ENCODE measurements around the gene MTHFS. TPM values are rescaled to one million over a fixed set of nuclear protein-coding genes. Genes with fewer than 3 reads are reported as not detected.

The MTHFS gene
- total RNA-seq, 1 donor = 19.1 TPM

- H3K9me3 ChIP-seq (ENCODE audit: low read depth, low read length) = no peaks in the 10 kb centered on the region
- H3K27me3 ChIP-seq (ENCODE audit: insufficient read depth, low read length) = no peaks in the 10 kb centered on the region
- no peak overlapping the region for H3K4me3 ChIP-seq (ENCODE audit: low read length)
- peaks cover 11% of the 10 kb centered on the region for H3K4me1 ChIP-seq (ENCODE audit: insufficient read depth, low read length)
Measured at GRCh38 chr15:79868554-79868953, 28.3 kb downstream of the MTHFS start.

- Histone ChIP-seq H3K27me3 (ENCODE audit: insufficient read depth, low read length) (no peaks in the 10 kb centered on the region), H3K4me3 (ENCODE audit: low read length) (no peak overlapping the region), H3K9me3 (ENCODE audit: low read depth, low read length) (no peaks in the 10 kb centered on the region), H3K4me1 (ENCODE audit: insufficient read depth, low read length) (no peaks in the 10 kb centered on the region)
Measured at GRCh38 chr15:79863886-79864285, 32.9 kb downstream of the MTHFS start.

GRCh38 chr15:79862191-79862590, 34.6 kb downstream of the MTHFS start:
- Histone ChIP-seq H3K4me1 (ENCODE audit: insufficient read depth, low read length) (no peaks in the 10 kb centered on the region), H3K9me3 (ENCODE audit: low read depth, low read length) (no peaks in the 10 kb centered on the region), H3K4me3 (ENCODE audit: low read length) (no peak overlapping the region), H3K27me3 (ENCODE audit: insufficient read depth, low read length) (no peaks in the 10 kb centered on the region)

GRCh38 chr15:79860661-79861060, 36.2 kb downstream of the MTHFS start:
- H3K4me1 ChIP-seq (ENCODE audit: insufficient read depth, low read length) = no peaks in the 10 kb centered on the region
- H3K4me3 ChIP-seq (ENCODE audit: low read length) = no peak overlapping the region
- H3K27me3 ChIP-seq (ENCODE audit: insufficient read depth, low read length) = no peaks in the 10 kb centered on the region
- H3K9me3 ChIP-seq (ENCODE audit: low read depth, low read length) = no peaks in the 10 kb centered on the region

GRCh38 chr15:79858469-79858868, 38.3 kb downstream of the MTHFS start:
- H3K9me3 ChIP-seq (ENCODE audit: low read depth, low read length) = no peaks in the 10 kb centered on the region

GRCh38 chr15:79853492-79854328, 43.1 kb downstream of the MTHFS start:
- Histone ChIP-seq H3K4me3 (ENCODE audit: low read length) (no peak overlapping the region), H3K9me3 (ENCODE audit: low read depth, low read length) (no peaks in the 10 kb centered on the region), H3K4me1 (ENCODE audit: insufficient read depth, low read length) (no peaks in the 10 kb centered on the region), H3K27me3 (ENCODE audit: insufficient read depth, low read length) (no peaks in the 10 kb centered on the region)

More at GRCh38 chr15:79858469-79858868, 38.3 kb downstream of the MTHFS start:
- Histone ChIP-seq H3K4me3 (ENCODE audit: low read length) (no peak overlapping the region), H3K27me3 (ENCODE audit: insufficient read depth, low read length) (no peaks in the 10 kb centered on the region), H3K4me1 (ENCODE audit: insufficient read depth, low read length) (no peaks in the 10 kb centered on the region)

- Histone ChIP-seq H3K4me3 (ENCODE audit: low read length) (no peak overlapping the region), H3K4me1 (ENCODE audit: insufficient read depth, low read length) (no peaks in the 10 kb centered on the region), H3K27me3 (ENCODE audit: insufficient read depth, low read length) (no peaks in the 10 kb centered on the region), H3K9me3 (ENCODE audit: low read depth, low read length) (no peaks in the 10 kb centered on the region)
Measured at GRCh38 chr15:79849789-79850188, 47.0 kb downstream of the MTHFS start.

- no peaks in the 10 kb centered on the region for H3K9me3 ChIP-seq (ENCODE audit: low read depth, low read length)
- H3K4me1 ChIP-seq (ENCODE audit: insufficient read depth, low read length) = no peaks in the 10 kb centered on the region
- no peak overlapping the region for H3K4me3 ChIP-seq (ENCODE audit: low read length)
- no peaks in the 10 kb centered on the region for H3K27me3 ChIP-seq (ENCODE audit: insufficient read depth, low read length)
Measured at GRCh38 chr15:79846539-79846938, 50.3 kb downstream of the MTHFS start.

- no peaks in the 10 kb centered on the region for H3K4me1 ChIP-seq (ENCODE audit: insufficient read depth, low read length)
- H3K9me3 ChIP-seq (ENCODE audit: low read depth, low read length) = no peaks in the 10 kb centered on the region
- no peaks in the 10 kb centered on the region for H3K27me3 ChIP-seq (ENCODE audit: insufficient read depth, low read length)
- H3K4me3 ChIP-seq (ENCODE audit: low read length) = no peak overlapping the region
Measured at GRCh38 chr15:79844221-79844620, 52.6 kb downstream of the MTHFS start.

- H3K27me3 ChIP-seq (ENCODE audit: insufficient read depth, low read length) = no peaks in the 10 kb centered on the region
- no peaks in the 10 kb centered on the region for H3K9me3 ChIP-seq (ENCODE audit: low read depth, low read length)
- H3K4me3 ChIP-seq (ENCODE audit: low read length) = no peak overlapping the region
- H3K4me1 ChIP-seq (ENCODE audit: insufficient read depth, low read length) = no peaks in the 10 kb centered on the region
Measured at GRCh38 chr15:79837846-79838245, 59.0 kb downstream of the MTHFS start.

GRCh38 chr15:79834495-79834894, 62.3 kb downstream of the MTHFS start:
- Histone ChIP-seq H3K27me3 (ENCODE audit: insufficient read depth, low read length) (no peaks in the 10 kb centered on the region), H3K4me3 (ENCODE audit: low read length) (no peak overlapping the region), H3K9me3 (ENCODE audit: low read depth, low read length) (no peaks in the 10 kb centered on the region), H3K4me1 (ENCODE audit: insufficient read depth, low read length) (no peaks in the 10 kb centered on the region)

GRCh38 chr15:79832367-79833120, 64.3 kb downstream of the MTHFS start:
- H3K4me3 ChIP-seq (ENCODE audit: low read length) = no peak overlapping the region
- H3K4me1 ChIP-seq (ENCODE audit: insufficient read depth, low read length) = no peaks in the 10 kb centered on the region
- no peaks in the 10 kb centered on the region for H3K27me3 ChIP-seq (ENCODE audit: insufficient read depth, low read length)
- no peaks in the 10 kb centered on the region for H3K9me3 ChIP-seq (ENCODE audit: low read depth, low read length)

- Histone ChIP-seq H3K4me3 (ENCODE audit: low read length) (no peak overlapping the region), H3K9me3 (ENCODE audit: low read depth, low read length) (no peaks in the 10 kb centered on the region), H3K4me1 (ENCODE audit: insufficient read depth, low read length) (no peaks in the 10 kb centered on the region), H3K27me3 (ENCODE audit: insufficient read depth, low read length) (no peaks in the 10 kb centered on the region)
Measured at GRCh38 chr15:79831604-79832003, 65.2 kb downstream of the MTHFS start.

GRCh38 chr15:79829950-79830349, 66.9 kb downstream of the MTHFS start:
- H3K4me3 ChIP-seq (ENCODE audit: low read length) = no peak overlapping the region
- H3K9me3 ChIP-seq (ENCODE audit: low read depth, low read length) = no peaks in the 10 kb centered on the region
- H3K27me3 ChIP-seq (ENCODE audit: insufficient read depth, low read length) = no peaks in the 10 kb centered on the region
- H3K4me1 ChIP-seq (ENCODE audit: insufficient read depth, low read length) = no peaks in the 10 kb centered on the region

GRCh38 chr15:79828447-79828846, 68.4 kb downstream of the MTHFS start:
- no peaks in the 10 kb centered on the region for H3K4me1 ChIP-seq (ENCODE audit: insufficient read depth, low read length)
- no peak overlapping the region for H3K4me3 ChIP-seq (ENCODE audit: low read length)
- no peaks in the 10 kb centered on the region for H3K27me3 ChIP-seq (ENCODE audit: insufficient read depth, low read length)
- H3K9me3 ChIP-seq (ENCODE audit: low read depth, low read length) = no peaks in the 10 kb centered on the region
